ENCODE results near the gene MALAT1. TPM values are rescaled to one million over a fixed set of nuclear protein-coding genes. Genes with fewer than 3 reads are reported as not detected.
"Not testable (repeated sequence)": the region's sequence is repeated elsewhere in the genome, so short reads cannot be mapped to it uniquely, and the experiment has no call there.

Gene MALAT1
- total RNA-seq, 1 donor from 2014 or later, result 12,130 TPM

DNA sequence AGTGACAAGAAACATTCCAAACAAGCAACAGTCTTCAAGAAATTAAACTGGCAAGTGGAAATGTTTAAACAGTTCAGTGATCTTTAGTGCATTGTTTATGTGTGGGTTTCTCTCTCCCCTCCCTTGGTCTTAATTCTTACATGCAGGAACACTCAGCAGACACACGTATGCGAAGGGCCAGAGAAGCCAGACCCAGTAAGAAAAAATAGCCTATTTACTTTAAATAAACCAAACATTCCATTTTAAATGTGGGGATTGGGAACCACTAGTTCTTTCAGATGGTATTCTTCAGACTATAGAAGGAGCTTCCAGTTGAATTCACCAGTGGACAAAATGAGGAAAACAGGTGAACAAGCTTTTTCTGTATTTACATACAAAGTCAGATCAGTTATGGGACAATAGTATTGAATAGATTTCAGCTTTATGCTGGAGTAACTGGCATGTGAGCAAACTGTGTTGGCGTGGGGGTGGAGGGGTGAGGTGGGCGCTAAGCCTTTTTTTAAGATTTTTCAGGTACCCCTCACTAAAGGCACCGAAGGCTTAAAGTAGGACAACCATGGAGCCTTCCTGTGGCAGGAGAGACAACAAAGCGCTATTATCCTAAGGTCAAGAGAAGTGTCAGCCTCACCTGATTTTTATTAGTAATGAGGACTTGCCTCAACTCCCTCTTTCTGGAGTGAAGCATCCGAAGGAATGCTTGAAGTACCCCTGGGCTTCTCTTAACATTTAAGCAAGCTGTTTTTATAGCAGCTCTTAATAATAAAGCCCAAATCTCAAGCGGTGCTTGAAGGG, 6.0 kb downstream of the MALAT1 start:
- TF ChIP-seq, protein P1, sequence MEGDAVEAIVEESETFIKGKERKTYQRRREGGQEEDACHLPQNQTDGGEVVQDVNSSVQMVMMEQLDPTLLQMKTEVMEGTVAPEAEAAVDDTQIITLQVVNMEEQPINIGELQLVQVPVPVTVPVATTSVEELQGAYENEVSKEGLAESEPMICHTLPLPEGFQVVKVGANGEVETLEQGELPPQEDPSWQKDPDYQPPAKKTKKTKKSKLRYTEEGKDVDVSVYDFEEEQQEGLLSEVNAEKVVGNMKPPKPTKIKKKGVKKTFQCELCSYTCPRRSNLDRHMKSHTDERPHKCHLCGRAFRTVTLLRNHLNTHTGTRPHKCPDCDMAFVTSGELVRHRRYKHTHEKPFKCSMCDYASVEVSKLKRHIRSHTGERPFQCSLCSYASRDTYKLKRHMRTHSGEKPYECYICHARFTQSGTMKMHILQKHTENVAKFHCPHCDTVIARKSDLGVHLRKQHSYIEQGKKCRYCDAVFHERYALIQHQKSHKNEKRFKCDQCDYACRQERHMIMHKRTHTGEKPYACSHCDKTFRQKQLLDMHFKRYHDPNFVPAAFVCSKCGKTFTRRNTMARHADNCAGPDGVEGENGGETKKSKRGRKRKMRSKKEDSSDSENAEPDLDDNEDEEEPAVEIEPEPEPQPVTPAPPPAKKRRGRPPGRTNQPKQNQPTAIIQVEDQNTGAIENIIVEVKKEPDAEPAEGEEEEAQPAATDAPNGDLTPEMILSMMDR (IDR thresholded peaks at IDR 0.05), result no peak
- H3K4me3 Mint-ChIP-seq (ENCODE audit: unreplicated experiment), result no peak overlapping the region
- H3K36me3 Mint-ChIP-seq (ENCODE audit: low read depth), result peaks cover 36% of the 10 kb centered on the region
- no peak for DNase-seq (ENCODE audit: low spot score)
- H3K9me3 Mint-ChIP-seq (ENCODE audit: low read depth), result no peaks in the 10 kb centered on the region
- peaks cover 39% of the 10 kb centered on the region for H3K4me1 Mint-ChIP-seq (ENCODE audit: low read depth)
- no peaks in the 10 kb centered on the region for H3K27me3 Mint-ChIP-seq (ENCODE audit: low read depth)
- H3K27ac Mint-ChIP-seq (ENCODE audit: unreplicated experiment), result no peak overlapping the region

DNA sequence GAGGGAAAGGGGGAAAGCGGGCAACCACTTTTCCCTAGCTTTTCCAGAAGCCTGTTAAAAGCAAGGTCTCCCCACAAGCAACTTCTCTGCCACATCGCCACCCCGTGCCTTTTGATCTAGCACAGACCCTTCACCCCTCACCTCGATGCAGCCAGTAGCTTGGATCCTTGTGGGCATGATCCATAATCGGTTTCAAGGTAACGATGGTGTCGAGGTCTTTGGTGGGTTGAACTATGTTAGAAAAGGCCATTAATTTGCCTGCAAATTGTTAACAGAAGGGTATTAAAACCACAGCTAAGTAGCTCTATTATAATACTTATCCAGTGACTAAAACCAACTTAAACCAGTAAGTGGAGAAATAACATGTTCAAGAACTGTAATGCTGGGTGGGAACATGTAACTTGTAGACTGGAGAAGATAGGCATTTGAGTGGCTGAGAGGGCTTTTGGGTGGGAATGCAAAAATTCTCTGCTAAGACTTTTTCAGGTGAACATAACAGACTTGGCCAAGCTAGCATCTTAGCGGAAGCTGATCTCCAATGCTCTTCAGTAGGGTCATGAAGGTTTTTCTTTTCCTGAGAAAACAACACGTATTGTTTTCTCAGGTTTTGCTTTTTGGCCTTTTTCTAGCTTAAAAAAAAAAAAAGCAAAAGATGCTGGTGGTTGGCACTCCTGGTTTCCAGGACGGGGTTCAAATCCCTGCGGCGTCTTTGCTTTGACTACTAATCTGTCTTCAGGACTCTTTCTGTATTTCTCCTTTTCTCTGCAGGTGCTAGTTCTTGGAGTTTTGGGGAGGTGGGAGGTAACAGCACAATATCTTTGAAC, 6.8 kb downstream of the MALAT1 start:
- Mint-ChIP-seq H3K27me3 (ENCODE audit: low read depth) (no peaks in the 10 kb centered on the region), H3K36me3 (ENCODE audit: low read depth) (peaks cover 36% of the 10 kb centered on the region), H3K4me1 (ENCODE audit: low read depth) (peaks cover 41% of the 10 kb centered on the region), H3K9me3 (ENCODE audit: low read depth) (no peaks in the 10 kb centered on the region), H3K27ac (ENCODE audit: unreplicated experiment) (no peak overlapping the region), H3K4me3 (ENCODE audit: unreplicated experiment) (no peak overlapping the region)
- TF ChIP-seq, protein P1 (IDR thresholded peaks at IDR 0.05), result no peak
- peak; percentile 35 for DNase-seq (ENCODE audit: low spot score)

DNA sequence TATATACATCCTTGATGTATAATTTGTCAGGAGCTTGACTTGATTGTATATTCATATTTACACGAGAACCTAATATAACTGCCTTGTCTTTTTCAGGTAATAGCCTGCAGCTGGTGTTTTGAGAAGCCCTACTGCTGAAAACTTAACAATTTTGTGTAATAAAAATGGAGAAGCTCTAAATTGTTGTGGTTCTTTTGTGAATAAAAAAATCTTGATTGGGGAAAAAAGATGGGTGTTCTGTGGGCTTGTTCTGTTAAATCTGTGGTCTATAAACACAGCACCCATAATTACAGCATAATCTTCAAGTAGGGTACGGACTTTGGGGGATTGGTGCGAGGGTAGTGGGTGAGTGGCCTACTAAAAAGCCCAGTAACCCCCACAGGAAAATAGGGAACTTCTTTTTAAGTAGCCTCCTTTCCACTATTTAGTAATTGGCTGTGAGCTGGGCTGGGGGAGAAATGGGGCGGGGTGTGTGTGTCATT, 7.5 kb downstream of the MALAT1 start:
- TF ChIP-seq, protein P1 (IDR thresholded peaks at IDR 0.05), result no peak
- no peaks in the 10 kb centered on the region for H3K27me3 Mint-ChIP-seq (ENCODE audit: low read depth)
- no peak for DNase-seq (ENCODE audit: low spot score)
- H3K4me1 Mint-ChIP-seq (ENCODE audit: low read depth), result peaks cover 42% of the 10 kb centered on the region
- no peak overlapping the region for H3K27ac Mint-ChIP-seq (ENCODE audit: unreplicated experiment)
- no peak overlapping the region for H3K4me3 Mint-ChIP-seq (ENCODE audit: unreplicated experiment)
- H3K36me3 Mint-ChIP-seq (ENCODE audit: low read depth), result peaks cover 36% of the 10 kb centered on the region
- no peaks in the 10 kb centered on the region for H3K9me3 Mint-ChIP-seq (ENCODE audit: low read depth)

DNA sequence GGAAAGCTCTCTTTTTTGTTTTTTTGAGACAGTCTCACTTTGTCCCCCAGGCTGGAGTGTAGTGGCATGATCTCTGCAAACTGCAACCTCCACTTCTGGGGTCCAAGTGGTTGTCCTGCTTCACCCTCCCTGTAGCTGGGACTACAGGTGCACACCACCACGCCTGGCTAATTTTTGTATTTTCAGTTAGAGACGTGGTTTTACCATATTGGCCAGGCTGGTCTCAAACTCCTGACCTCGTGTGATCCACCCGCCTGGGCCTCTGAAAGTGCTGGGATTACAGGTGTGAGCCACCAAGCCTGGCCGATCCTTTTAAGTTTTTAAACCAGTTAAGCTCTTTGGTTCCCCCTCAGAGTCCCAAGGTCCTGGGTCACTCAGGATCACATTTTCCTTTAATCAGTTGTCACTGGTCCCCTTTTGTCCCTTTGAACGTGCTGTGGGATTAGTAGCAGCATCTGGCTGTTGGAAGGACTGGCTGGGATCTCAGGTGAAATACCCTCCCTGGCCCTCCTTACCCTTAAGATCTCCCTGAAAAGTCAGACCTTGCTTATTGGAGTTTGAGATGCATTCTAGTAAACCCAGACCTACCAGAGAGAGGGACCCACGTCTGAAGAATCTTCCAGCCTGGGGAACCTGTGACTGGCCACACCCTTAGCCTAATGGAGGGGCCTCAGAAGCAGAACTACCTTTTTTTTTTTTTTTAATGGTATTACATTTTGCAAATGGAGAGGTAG, 8.1 kb downstream of the MALAT1 start:
- DNase-seq (ENCODE audit: low spot score), result peak; percentile 49
- Mint-ChIP-seq H3K27me3 (ENCODE audit: low read depth) (no peaks in the 10 kb centered on the region), H3K36me3 (ENCODE audit: low read depth) (peaks cover 36% of the 10 kb centered on the region), H3K4me1 (ENCODE audit: low read depth) (peaks cover 42% of the 10 kb centered on the region), H3K4me3 (ENCODE audit: unreplicated experiment) (no peak overlapping the region), H3K9me3 (ENCODE audit: low read depth) (no peaks in the 10 kb centered on the region), H3K27ac (ENCODE audit: unreplicated experiment) (no peak overlapping the region)
- TF ChIP-seq, protein P1 (IDR thresholded peaks at IDR 0.05), result no peak

DNA sequence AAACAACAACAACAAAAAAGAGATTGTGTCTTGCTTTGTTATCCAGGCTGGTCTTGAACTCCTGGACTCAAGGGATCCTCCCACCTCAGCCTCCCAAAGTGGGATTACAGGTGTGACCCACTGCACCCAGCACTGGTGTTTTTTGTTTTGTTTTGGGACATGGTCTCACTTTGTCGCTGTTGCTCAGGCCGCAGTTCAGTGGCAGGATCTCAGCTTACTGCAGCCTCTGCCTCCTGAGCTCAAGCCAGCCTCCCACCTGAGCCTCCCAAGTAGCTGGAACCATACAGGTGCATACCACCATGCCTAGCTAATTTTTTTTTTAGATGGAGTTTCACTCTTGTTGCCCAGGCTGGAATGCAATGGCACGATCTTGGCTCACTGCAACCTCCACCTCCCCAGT, 13.5 kb downstream of the MALAT1 start:
- DNase-seq (ENCODE audit: low spot score), result peak; percentile 20
- not testable (repeated sequence) for H3K9me3 Mint-ChIP-seq (ENCODE audit: low read depth); H3K27me3 Mint-ChIP-seq (ENCODE audit: low read depth); H3K4me3 Mint-ChIP-seq (ENCODE audit: unreplicated experiment); H3K27ac Mint-ChIP-seq (ENCODE audit: unreplicated experiment); H3K36me3 Mint-ChIP-seq (ENCODE audit: low read depth)
- peaks cover 15% of the 10 kb centered on the region for H3K4me1 Mint-ChIP-seq (ENCODE audit: low read depth)

All from chondrocyte (in vitro differentiated cells).